Breast epithelium (tissue), 4 donors: ENCODE measurements around the gene RNF151. TPM values are rescaled to one million over a fixed set of nuclear protein-coding genes. Genes with fewer than 3 reads are reported as not detected.

Experiments used
- DNase-seq, 2 donors: peaks; one replicate each; pipeline ENCODE4 v3.0.0-alpha.2; 2019; ENCODE audit warnings: low spot score in 2 of 2
- H3K27ac ChIP-seq, 2 donors: fragments of 200-600 bp; sonication (generic) in 1 of 2; one replicate each; pipeline ENCODE4 v1.5.1; 2016 to 2019; ENCODE audit warnings: mild to moderate bottlenecking in 1 of 2
- H3K27me3 ChIP-seq, 2 donors: fragments of 200-600 bp; sonication (generic) in 1 of 2; one replicate each; pipeline versions ENCODE4 v1.5.1 to v1.6.0; 2017 to 2019; ENCODE audit warnings: control low read depth in 1 of 2, mild to moderate bottlenecking in 1 of 2
- H3K36me3 ChIP-seq: fragments of 200-600 bp; one replicate; pipeline ENCODE4 v1.5.1; 2019
- H3K4me1 ChIP-seq, 2 donors: fragments of 200-600 bp; sonication (generic); one replicate each; pipeline ENCODE4 v1.5.1; 2016 to 2019; ENCODE audit warnings: control low read depth in 1 of 2
- H3K4me3 ChIP-seq, 3 donors: fragments of 200-600 bp; sonication (generic); 1 replicate in 2 of 3; 2 replicates in 1 of 3; pipeline ENCODE4 v1.5.1; 2016 to 2019; ENCODE audit warnings: mild to moderate bottlenecking in 3 of 3, moderate library complexity in 2 of 3
- H3K9me3 ChIP-seq, 2 donors: fragments of 200-600 bp; sonication (generic) in 1 of 2; one replicate each; pipeline ENCODE4 v1.5.1; 2016 to 2019; ENCODE audit warnings: control low read depth in 1 of 2
- CTCF ChIP-seq, 3 donors: fragments of 450-650 bp; IDR thresholded peaks; one replicate each; pipeline ENCODE4 v1.5.1; 2016 to 2017; ENCODE audit warnings: antibody characterized with exemption in 3 of 3, mild to moderate bottlenecking in 3 of 3, moderate library complexity in 3 of 3
- POLR2A ChIP-seq: fragments of 450-650 bp; IDR thresholded peaks from one replicate; pipeline ENCODE4 v1.6.1; 2016; ENCODE audit warnings: antibody characterized with exemption, mild to moderate bottlenecking, moderate library complexity
- POLR2AphosphoS5 ChIP-seq, 3 donors: sonication (generic); formaldehyde crosslinking; IDR thresholded peaks; one replicate each; pipeline ENCODE4 v1.6.1; 2017; ENCODE audit warnings: antibody characterized with exemption in 3 of 3
- intact Hi-C: fragments of 100-400 bp; cut with DNase I; formaldehyde crosslinking; loops from one replicate; pipeline ENCODE4 v1.15.1; 2023; ENCODE audit warnings: low total_unique reads
- total RNA-seq, 3 donors: library from RNA; depleted of rRNA; stranded (reverse); fragments of >200 nt; gene quantifications; one replicate each; pipeline ENCODE4 v1.1.0, GENCODE V29; 2016

RNF151 gene
- total RNA-seq, 3 donors from 2014 or later = 0.98 TPM; not detected in 2

GRCh38 chr16:1924095-1924494 lies 42.6 kb upstream of the RNF151 start:
- no peak overlapping the region for H3K27ac ChIP-seq
- H3K4me1 ChIP-seq = no peaks in the 10 kb centered on the region
- no peaks in the 10 kb centered on the region for H3K36me3 ChIP-seq
- intact Hi-C loops = no loop called here
- no peak for DNase-seq
- no peak overlapping the region for H3K4me3 ChIP-seq
- no peaks in the 10 kb centered on the region for H3K9me3 ChIP-seq
- no peak for TF ChIP-seq POLR2AphosphoS5 (IDR thresholded peaks at IDR 0.05)
- H3K27me3 ChIP-seq = peaks cover 0 to 39% of the 10 kb centered on the region in 2 donors

- DNase-seq = no peak
- Histone ChIP-seq H3K27ac (no peak overlapping the region), H3K9me3 (no peaks in the 10 kb centered on the region), H3K27me3 (peaks cover 0 to 21% of the 10 kb centered on the region in 2 donors), H3K4me3 (no peak overlapping the region), H3K36me3 (no peaks in the 10 kb centered on the region), H3K4me1 (no peaks in the 10 kb centered on the region)
- TF ChIP-seq CTCF (IDR thresholded peaks at IDR 0.05) (no peak), POLR2A (no peak), POLR2AphosphoS5 (IDR thresholded peaks at IDR 0.05) (no peak)
- intact Hi-C loops = loop anchor here (5.0 kb wide), 1 partner anchor 59 kb away; no protein-coding TSS in a partner anchor
Observed at GRCh38 chr16:1926271-1926670, 40.4 kb upstream of the RNF151 start.

GRCh38 chr16:1929105-1929504 lies 37.6 kb upstream of the RNF151 start:
- H3K9me3 ChIP-seq = no peaks in the 10 kb centered on the region
- DNase-seq = no peak
- peak overlapping the region; percentile 55 to 85 (median 58) for H3K4me3 ChIP-seq
- intact Hi-C loops = loop anchor here (5.0 kb wide), 1 partner anchor 62 kb away; no protein-coding TSS in a partner anchor
- no peaks in the 10 kb centered on the region for H3K36me3 ChIP-seq
- no peaks in the 10 kb centered on the region for H3K27me3 ChIP-seq
- H3K4me1 ChIP-seq = no peaks in the 10 kb centered on the region
- peak overlapping the region; percentile 56 to 82 for H3K27ac ChIP-seq
- TF ChIP-seq POLR2A (no peak), POLR2AphosphoS5 (IDR thresholded peaks at IDR 0.05) (no peak), CTCF (IDR thresholded peaks at IDR 0.05) (no peak)

- TF ChIP-seq POLR2AphosphoS5 (IDR thresholded peaks at IDR 0.05) (peak in 1 of 3 donors; percentile 23), CTCF (IDR thresholded peaks at IDR 0.05) (peak; percentile 48 to 100 (median 67)), POLR2A (no peak)
- Histone ChIP-seq H3K4me3 (peak overlapping the region; percentile 55 to 85 (median 58)), H3K9me3 (no peaks in the 10 kb centered on the region), H3K27ac (peak overlapping the region; percentile 56 to 82), H3K36me3 (no peaks in the 10 kb centered on the region), H3K27me3 (no peaks in the 10 kb centered on the region), H3K4me1 (no peaks in the 10 kb centered on the region)
- peak; percentile 82 to 89 for DNase-seq
- intact Hi-C loops = loop anchor here (5.0 kb wide), 1 partner anchor 62 kb away; no protein-coding TSS in a partner anchor
Observed at GRCh38 chr16:1929578-1930337, 36.9 kb upstream of the RNF151 start.

- no peak for DNase-seq
Observed at GRCh38 chr16:1930338-1930720, 36.3 kb upstream of the RNF151 start.

More at GRCh38 chr16:1930338-1930720, 36.3 kb upstream of the RNF151 start:
- H3K36me3 ChIP-seq = no peaks in the 10 kb centered on the region
- intact Hi-C loops = no loop called here
- no peaks in the 10 kb centered on the region for H3K27me3 ChIP-seq
- TF ChIP-seq POLR2AphosphoS5 (IDR thresholded peaks at IDR 0.05) = no peak
- no peak for TF ChIP-seq POLR2A
- TF ChIP-seq CTCF (IDR thresholded peaks at IDR 0.05) = no peak
- peak overlapping the region in 1 of 2 donors; percentile 82 for H3K27ac ChIP-seq
- H3K4me3 ChIP-seq = peak overlapping the region in 1 of 3 donors; percentile 85
- H3K9me3 ChIP-seq = no peaks in the 10 kb centered on the region
- no peaks in the 10 kb centered on the region for H3K4me1 ChIP-seq
